Smooth muscle cell (in vitro differentiated cells): Measurements from ENCODE around the gene ABO. TPM values are rescaled to one million over a fixed set of nuclear protein-coding genes. Genes with fewer than 3 reads are reported as not detected.

Source experiments
- DNase-seq: peaks from one replicate; lab custom pipeline; 2025; ENCODE audit not compliant: unreplicated experiment; lab: John Stamatoyannopoulos, UW
- H2AFZ ChIP-seq: fragments of 200-600 bp; sonication (generic); 2 replicates; pipeline ENCODE4 v1.6.0; 2016; ENCODE audit warnings: antibody characterized with exemption, low read depth, mild to moderate bottlenecking
- H3F3A ChIP-seq: fragments of 200-600 bp; sonication (generic); 2 replicates; pipeline ENCODE4 v1.6.0; 2017; ENCODE audit warnings: antibody characterized with exemption, low read depth
- H3K27ac ChIP-seq: fragments of 200-600 bp; sonication (generic); 2 replicates; pipeline ENCODE4 v1.5.1; 2016; ENCODE audit warnings: low read depth, mild to moderate bottlenecking
- H3K27me3 ChIP-seq: fragments of 200-600 bp; sonication (generic); 2 replicates; pipeline ENCODE4 v1.6.1; 2016; ENCODE audit warnings: low read depth, mild to moderate bottlenecking
- H3K36me3 ChIP-seq: fragments of 200-600 bp; sonication (generic); 2 replicates; pipeline ENCODE4 v1.5.1; 2016; ENCODE audit warnings: low read depth
- H3K4me1 ChIP-seq: fragments of 200-600 bp; sonication (generic); 2 replicates; pipeline ENCODE4 v1.5.1; 2016; ENCODE audit warnings: low read depth
- H3K4me2 ChIP-seq: fragments of 200-600 bp; sonication (generic); 2 replicates; pipeline ENCODE4 v1.6.0; 2016; ENCODE audit warnings: mild to moderate bottlenecking
- H3K4me3 ChIP-seq: fragments of 200-600 bp; sonication (generic); 2 replicates; pipeline ENCODE4 v1.5.1; 2016; ENCODE audit warnings: mild to moderate bottlenecking
- H3K79me2 ChIP-seq: fragments of 200-600 bp; sonication (generic); 2 replicates; pipeline ENCODE4 v1.6.0; 2016; ENCODE audit warnings: low read depth, mild to moderate bottlenecking
- H3K9ac ChIP-seq: fragments of 200-600 bp; sonication (generic); 2 replicates; pipeline ENCODE4 v1.6.0; 2016; ENCODE audit warnings: low read depth
- H3K9me3 ChIP-seq: fragments of 200-600 bp; sonication (generic); replicated peaks from 2 replicates; pipeline ENCODE4 v1.5.1; 2016; ENCODE audit warnings: low read depth
- H4K20me1 ChIP-seq: fragments of 200-600 bp; sonication (generic); 2 replicates; pipeline ENCODE4 v1.6.0; 2016; ENCODE audit warnings: low read depth
- CTCF ChIP-seq: fragments of 200-600 bp; sonication (generic); IDR thresholded peaks from 2 replicates; pipeline ENCODE4 v1.5.1; 2017; ENCODE audit warnings: borderline replicate concordance, mild to moderate bottlenecking, antibody characterized with exemption; ENCODE audit not compliant: insufficient read depth, poor library complexity, severe bottlenecking
- WGBS: methylation state at CpG from one replicate; pipeline ENCODE4 v1.1.7; 2016; ENCODE audit warnings: low lambda C conversion rate; 5-methylcytosine and 5-hydroxymethylcytosine counted together
- polyA plus RNA-seq: library from polyadenylated mRNA; unstranded; fragments of >200 nt; fragmentation: Nextera tagmentation; extraction: Ambion mirVana; gene quantifications from 2 replicates; pipeline ENCODE4 v1.2.1, GENCODE V29; 2016
- total RNA-seq: library from RNA; depleted of rRNA; stranded (reverse); fragments of >200 nt; gene quantifications from 2 replicates; pipeline ENCODE4 v1.2.3, GENCODE V29; 2014

The ABO gene
- 0.67 and 1.0 TPM in 2 replicates for total RNA-seq
- 0.37 and 2.1 TPM in 2 replicates for polyA plus RNA-seq

- TF ChIP-seq CTCF: peak; percentile 25
- Histone ChIP-seq H3K36me3 (no peaks in the 10 kb centered on the region), H3K4me3 (peak within 1 kb of the TSS; percentile 74), H3K79me2 (no peaks in the 10 kb centered on the region), H3K4me1 (no peaks in the 10 kb centered on the region), H3K27me3 (no peaks in the 10 kb centered on the region), H3K4me2 (peak within 1 kb of the TSS; percentile 98), H3K27ac (no peak within 1 kb of the TSS), H3K9me3 (no peaks in the 10 kb centered on the region), H3K9ac (peak within 1 kb of the TSS; percentile 60), H2AFZ (peak within 1 kb of the TSS; percentile 99), H3F3A (peaks cover 2% of the 10 kb centered on the region), H4K20me1 (no peaks in the 10 kb centered on the region)
- no peak for DNase-seq
- 3% methylated on average over 49 of the region's 110 CpGs for WGBS
Observed at GRCh38 chr9:133275105-133276000, at the start of gene ABO. Gene ABO (minus strand): TSS chr9:133275201.

GRCh38 chr9:133323991-133324703, 49.1 kb upstream of the ABO start:
- Histone ChIP-seq H3K79me2 (no peaks in the 10 kb centered on the region), H2AFZ (no peak overlapping the region), H3K4me1 (no peaks in the 10 kb centered on the region), H3K36me3 (no peaks in the 10 kb centered on the region), H3K4me3 (no peak overlapping the region), H3K9me3 (no peaks in the 10 kb centered on the region), H3F3A (no peaks in the 10 kb centered on the region), H3K9ac (no peak overlapping the region), H3K27me3 (no peaks in the 10 kb centered on the region), H4K20me1 (no peaks in the 10 kb centered on the region), H3K4me2 (no peak overlapping the region), H3K27ac (no peak overlapping the region)
- no peak for TF ChIP-seq CTCF
- WGBS: 92% methylated on average over 13 of the region's 13 CpGs
- DNase-seq: no peak

GRCh38 chr9:133323211-133323610, 48.2 kb upstream of the ABO start:
- WGBS: 96% methylated on average over 10 of the region's 10 CpGs
- no peak overlapping the region for H2AFZ ChIP-seq
- DNase-seq: no peak
- H3F3A ChIP-seq: no peaks in the 10 kb centered on the region
- H3K36me3 ChIP-seq: no peaks in the 10 kb centered on the region
- H3K4me3 ChIP-seq: no peak overlapping the region
- no peaks in the 10 kb centered on the region for H4K20me1 ChIP-seq
- H3K4me1 ChIP-seq: no peaks in the 10 kb centered on the region
- no peak overlapping the region for H3K9ac ChIP-seq
- no peak for TF ChIP-seq CTCF
- H3K27me3 ChIP-seq: no peaks in the 10 kb centered on the region
- no peaks in the 10 kb centered on the region for H3K9me3 ChIP-seq
- no peaks in the 10 kb centered on the region for H3K79me2 ChIP-seq
- H3K4me2 ChIP-seq: no peak overlapping the region
- H3K27ac ChIP-seq: no peak overlapping the region
